K562 (cell line): Measurements from ENCODE around the gene DDAH2. TPM values are rescaled to one million over a fixed set of nuclear protein-coding genes. Genes with fewer than 3 reads are reported as not detected.

ENCODE experiments used
- ARHGAP35 ChIP-seq: fragments of 450-650 bp; IDR thresholded peaks from 2 replicates; pipeline ENCODE4 v1.6.1; 2018; ENCODE audit not compliant: partially characterized antibody
- ATF7 ChIP-seq: fragments of 450-650 bp; IDR thresholded peaks from 2 replicates; pipeline ENCODE4 v1.7.1; 2014; ENCODE audit warnings: mild to moderate bottlenecking, moderate library complexity
- EP300 ChIP-seq: IDR thresholded peaks from 2 replicates; pipeline ENCODE4 v1.6.1; 2012; ENCODE audit warnings: low read length, improper control_type of control experiment
- EZH2 ChIP-seq: IDR thresholded peaks from 2 replicates; pipeline ENCODE4 v1.6.1; 2012; ENCODE audit warnings: low read depth, mild to moderate bottlenecking, inconsistent platforms, low read length, borderline replicate concordance
- GABPB2 ChIP-seq: fragments of 250-450 bp; sonication (Bioruptor Pico); conservative IDR thresholded peaks from 2 replicates; pipeline ENCODE4 v1.5.1; 2021; ENCODE audit warnings: mild to moderate bottlenecking
- KAT2B ChIP-seq: IDR thresholded peaks from one replicate; pipeline ENCODE4 v1.6.1; 2012; ENCODE audit warnings: low read depth, mild to moderate bottlenecking, control low read depth, inconsistent platforms, low read length, moderate library complexity
- MAFK ChIP-seq: IDR thresholded peaks from 2 replicates; pipeline ENCODE4 v1.6.1; 2011; ENCODE audit warnings: low read length, improper control_type of control experiment
- NCOA1 ChIP-seq: fragments of 450-650 bp; IDR thresholded peaks from 2 replicates; pipeline ENCODE4 v1.6.1; 2016; ENCODE audit warnings: low read depth
- NR1H2 ChIP-seq: sonication (generic); formaldehyde crosslinking; IDR thresholded peaks from 2 replicates; pipeline ENCODE4 v1.4.0; 2020; ENCODE audit warnings: mild to moderate bottlenecking, missing genetic modification reagents
- ZNF143 ChIP-seq: sonication (generic); formaldehyde crosslinking; IDR thresholded peaks from 2 replicates; pipeline ENCODE4 v1.9.0; 2022; ENCODE audit warnings: mild to moderate bottlenecking, missing genetic modification reagents
- ZNF408 ChIP-seq: fragments of 250-450 bp; sonication (Bioruptor Pico); IDR thresholded peaks from 2 replicates; pipeline ENCODE4 v1.4.0; 2020; ENCODE audit warnings: low read depth, mild to moderate bottlenecking, moderate library complexity
- polyA plus RNA-seq, 8 experiments: library from polyadenylated mRNA; depleted of rRNA in 4 of 8; stranded (reverse) in 5 of 8; unstranded in 3 of 8; fragments of >200 nt; fragmentation: Nextera tagmentation in 2 of 8; fragmentation: Illumina TruSeq in 1 of 8; extraction: Ambion mirVana in 2 of 8; extraction: Trizol in 1 of 8; gene quantifications; 2 replicates each; pipeline versions ENCODE4 v1.2.1 to v1.2.3, GENCODE V29; 2011 to 2014; ENCODE audit warnings: inconsistent platforms in 1 of 8, missing spikeins in 1 of 8
- total RNA-seq, 7 experiments: library from RNA; depleted of rRNA in 6 of 7; stranded (reverse); fragments of >200 nt in 6 of 7; fragmentation: Illumina TruSeq in 2 of 7; extraction: Trizol in 2 of 7; gene quantifications; 2 replicates each; pipeline versions ENCODE4 v1.2.1 to v1.2.3, GENCODE V29; 2011 to 2021; ENCODE audit warnings: low replicate concordance in 1 of 7
- TF ChIP-seq, protein P1 (sequence below): fragments of 450-650 bp; IDR thresholded peaks from 2 replicates; pipeline ENCODE4 v1.6.1; 2014; ENCODE audit warnings: low read depth, mild to moderate bottlenecking, moderate library complexity, borderline replicate concordance
- TF ChIP-seq, protein P2 (sequence below): sonication (generic); formaldehyde crosslinking; IDR thresholded peaks from 2 replicates; pipeline ENCODE4 v1.8.0; 2023; ENCODE audit warnings: mild to moderate bottlenecking, missing genetic modification reagents
- TF ChIP-seq, protein P3 (sequence below): fragments of 450-650 bp; IDR thresholded peaks from 2 replicates; pipeline ENCODE4 v1.6.1; 2016; ENCODE audit warnings: low read depth
- TF ChIP-seq, protein P4 (sequence below): fragments of 450-650 bp; formaldehyde crosslinking; IDR thresholded peaks from 2 replicates; pipeline ENCODE4 v1.4.0; 2020; ENCODE audit warnings: mild to moderate bottlenecking, moderate library complexity

Gene DDAH2
- total and polyA plus RNA-seq, 9 of the 15 experiments (the other 6 are each of a cell fraction or from before 2014, with no cell fraction given): 1.8 to 45.4 (median 21.4) TPM

DNA sequence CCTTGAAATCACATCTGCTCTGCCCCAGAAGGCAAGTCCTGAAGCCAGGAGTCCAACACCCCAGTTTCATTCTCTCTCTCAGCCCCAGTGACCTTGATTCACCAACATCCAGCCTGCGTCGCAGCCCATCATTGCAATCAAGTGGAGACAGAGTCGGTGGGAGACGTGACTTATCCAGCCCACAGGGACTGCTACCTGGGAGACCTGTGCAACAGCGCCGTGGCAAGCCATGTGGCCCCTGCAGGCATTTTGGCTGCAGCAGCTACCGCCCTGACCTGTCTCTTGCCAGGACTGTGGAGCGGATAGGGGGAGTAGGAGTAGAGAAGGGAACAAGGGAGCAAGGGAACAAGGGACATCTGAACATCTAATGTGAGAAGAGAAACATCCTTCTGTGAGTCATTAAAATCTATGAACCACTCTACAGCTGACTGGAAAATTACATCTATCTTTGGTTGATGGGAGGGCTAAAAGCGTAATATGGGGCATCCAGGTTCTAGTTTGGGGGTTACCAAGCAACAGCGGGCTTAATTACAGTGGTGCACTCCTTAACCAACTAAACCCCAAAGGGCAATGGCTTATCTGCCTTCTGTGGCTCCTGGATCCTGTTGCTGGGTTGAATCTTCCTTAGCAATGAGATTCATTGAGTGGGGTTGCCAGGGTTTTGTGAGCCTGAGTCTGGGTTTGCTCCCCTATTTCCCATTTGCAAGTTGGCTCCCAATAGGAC is 11.4 kb downstream of the DDAH2 start (continued):
- TF ChIP-seq, protein P1, sequence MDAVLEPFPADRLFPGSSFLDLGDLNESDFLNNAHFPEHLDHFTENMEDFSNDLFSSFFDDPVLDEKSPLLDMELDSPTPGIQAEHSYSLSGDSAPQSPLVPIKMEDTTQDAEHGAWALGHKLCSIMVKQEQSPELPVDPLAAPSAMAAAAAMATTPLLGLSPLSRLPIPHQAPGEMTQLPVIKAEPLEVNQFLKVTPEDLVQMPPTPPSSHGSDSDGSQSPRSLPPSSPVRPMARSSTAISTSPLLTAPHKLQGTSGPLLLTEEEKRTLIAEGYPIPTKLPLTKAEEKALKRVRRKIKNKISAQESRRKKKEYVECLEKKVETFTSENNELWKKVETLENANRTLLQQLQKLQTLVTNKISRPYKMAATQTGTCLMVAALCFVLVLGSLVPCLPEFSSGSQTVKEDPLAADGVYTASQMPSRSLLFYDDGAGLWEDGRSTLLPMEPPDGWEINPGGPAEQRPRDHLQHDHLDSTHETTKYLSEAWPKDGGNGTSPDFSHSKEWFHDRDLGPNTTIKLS: no peak; the same call in 1 of the 2 replicates
- TF ChIP-seq, protein P2, sequence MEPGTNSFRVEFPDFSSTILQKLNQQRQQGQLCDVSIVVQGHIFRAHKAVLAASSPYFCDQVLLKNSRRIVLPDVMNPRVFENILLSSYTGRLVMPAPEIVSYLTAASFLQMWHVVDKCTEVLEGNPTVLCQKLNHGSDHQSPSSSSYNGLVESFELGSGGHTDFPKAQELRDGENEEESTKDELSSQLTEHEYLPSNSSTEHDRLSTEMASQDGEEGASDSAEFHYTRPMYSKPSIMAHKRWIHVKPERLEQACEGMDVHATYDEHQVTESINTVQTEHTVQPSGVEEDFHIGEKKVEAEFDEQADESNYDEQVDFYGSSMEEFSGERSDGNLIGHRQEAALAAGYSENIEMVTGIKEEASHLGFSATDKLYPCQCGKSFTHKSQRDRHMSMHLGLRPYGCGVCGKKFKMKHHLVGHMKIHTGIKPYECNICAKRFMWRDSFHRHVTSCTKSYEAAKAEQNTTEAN (CRISPR knock-in tag): no peak
- no peak for TF ChIP-seq KAT2B
- TF ChIP-seq ATF7: peak; percentile 23; the same call in 1 of the 2 replicates
- TF ChIP-seq, protein P3, sequence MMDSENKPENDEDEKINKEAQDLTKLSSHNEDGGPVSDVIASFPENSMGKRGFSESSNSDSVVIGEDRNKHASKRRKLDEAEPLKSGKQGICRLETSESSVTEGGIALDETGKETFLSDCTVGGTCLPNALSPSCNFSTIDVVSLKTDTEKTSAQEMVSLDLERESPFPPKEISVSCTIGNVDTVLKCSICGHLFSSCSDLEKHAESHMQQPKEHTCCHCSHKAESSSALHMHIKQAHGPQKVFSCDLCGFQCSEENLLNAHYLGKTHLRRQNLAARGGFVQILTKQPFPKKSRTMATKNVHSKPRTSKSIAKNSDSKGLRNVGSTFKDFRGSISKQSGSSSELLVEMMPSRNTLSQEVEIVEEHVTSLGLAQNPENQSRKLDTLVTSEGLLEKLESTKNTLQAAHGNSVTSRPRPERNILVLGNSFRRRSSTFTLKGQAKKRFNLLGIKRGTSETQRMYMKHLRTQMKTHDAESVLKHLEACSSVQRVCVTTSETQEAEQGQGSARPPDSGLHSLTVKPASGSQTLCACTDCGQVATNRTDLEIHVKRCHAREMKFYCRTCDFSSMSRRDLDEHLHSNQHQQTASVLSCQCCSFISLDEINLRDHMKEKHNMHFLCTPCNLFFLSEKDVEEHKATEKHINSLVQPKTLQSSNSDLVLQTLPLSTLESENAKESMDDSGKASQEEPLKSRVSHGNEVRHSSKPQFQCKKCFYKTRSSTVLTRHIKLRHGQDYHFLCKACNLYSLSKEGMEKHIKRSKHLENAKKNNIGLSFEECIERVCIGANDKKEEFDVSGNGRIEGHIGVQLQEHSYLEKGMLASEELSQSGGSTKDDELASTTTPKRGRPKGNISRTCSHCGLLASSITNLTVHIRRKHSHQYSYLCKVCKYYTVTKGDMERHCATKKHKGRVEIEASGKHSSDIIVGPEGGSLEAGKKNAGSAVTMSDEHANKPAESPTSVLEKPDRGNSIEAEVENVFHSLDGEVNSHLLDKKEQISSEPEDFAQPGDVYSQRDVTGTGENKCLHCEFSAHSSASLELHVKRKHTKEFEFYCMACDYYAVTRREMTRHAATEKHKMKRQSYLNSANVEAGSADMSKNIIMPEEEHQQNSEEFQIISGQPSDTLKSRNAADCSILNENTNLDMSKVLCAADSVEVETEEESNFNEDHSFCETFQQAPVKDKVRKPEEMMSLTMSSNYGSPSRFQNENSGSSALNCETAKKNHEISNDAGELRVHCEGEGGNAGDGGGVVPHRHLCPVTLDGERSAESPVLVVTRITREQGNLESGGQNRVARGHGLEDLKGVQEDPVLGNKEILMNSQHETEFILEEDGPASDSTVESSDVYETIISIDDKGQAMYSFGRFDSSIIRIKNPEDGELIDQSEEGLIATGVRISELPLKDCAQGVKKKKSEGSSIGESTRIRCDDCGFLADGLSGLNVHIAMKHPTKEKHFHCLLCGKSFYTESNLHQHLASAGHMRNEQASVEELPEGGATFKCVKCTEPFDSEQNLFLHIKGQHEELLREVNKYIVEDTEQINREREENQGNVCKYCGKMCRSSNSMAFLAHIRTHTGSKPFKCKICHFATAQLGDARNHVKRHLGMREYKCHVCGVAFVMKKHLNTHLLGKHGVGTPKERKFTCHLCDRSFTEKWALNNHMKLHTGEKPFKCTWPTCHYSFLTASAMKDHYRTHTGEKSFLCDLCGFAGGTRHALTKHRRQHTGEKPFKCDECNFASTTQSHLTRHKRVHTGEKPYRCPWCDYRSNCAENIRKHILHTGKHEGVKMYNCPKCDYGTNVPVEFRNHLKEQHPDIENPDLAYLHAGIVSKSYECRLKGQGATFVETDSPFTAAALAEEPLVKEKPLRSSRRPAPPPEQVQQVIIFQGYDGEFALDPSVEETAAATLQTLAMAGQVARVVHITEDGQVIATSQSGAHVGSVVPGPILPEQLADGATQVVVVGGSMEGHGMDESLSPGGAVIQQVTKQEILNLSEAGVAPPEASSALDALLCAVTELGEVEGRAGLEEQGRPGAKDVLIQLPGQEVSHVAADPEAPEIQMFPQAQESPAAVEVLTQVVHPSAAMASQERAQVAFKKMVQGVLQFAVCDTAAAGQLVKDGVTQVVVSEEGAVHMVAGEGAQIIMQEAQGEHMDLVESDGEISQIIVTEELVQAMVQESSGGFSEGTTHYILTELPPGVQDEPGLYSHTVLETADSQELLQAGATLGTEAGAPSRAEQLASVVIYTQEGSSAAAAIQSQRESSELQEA: no peak
- TF ChIP-seq ARHGAP35: no peak
- no peak for TF ChIP-seq EZH2
- no peak for TF ChIP-seq ZNF143
- no peak for TF ChIP-seq GABPB2 (CRISPR knock-in tag)
- no peak for TF ChIP-seq EP300
- TF ChIP-seq NR1H2 (CRISPR knock-in tag): no peak
- no peak for TF ChIP-seq NCOA1
- TF ChIP-seq, protein P4, sequence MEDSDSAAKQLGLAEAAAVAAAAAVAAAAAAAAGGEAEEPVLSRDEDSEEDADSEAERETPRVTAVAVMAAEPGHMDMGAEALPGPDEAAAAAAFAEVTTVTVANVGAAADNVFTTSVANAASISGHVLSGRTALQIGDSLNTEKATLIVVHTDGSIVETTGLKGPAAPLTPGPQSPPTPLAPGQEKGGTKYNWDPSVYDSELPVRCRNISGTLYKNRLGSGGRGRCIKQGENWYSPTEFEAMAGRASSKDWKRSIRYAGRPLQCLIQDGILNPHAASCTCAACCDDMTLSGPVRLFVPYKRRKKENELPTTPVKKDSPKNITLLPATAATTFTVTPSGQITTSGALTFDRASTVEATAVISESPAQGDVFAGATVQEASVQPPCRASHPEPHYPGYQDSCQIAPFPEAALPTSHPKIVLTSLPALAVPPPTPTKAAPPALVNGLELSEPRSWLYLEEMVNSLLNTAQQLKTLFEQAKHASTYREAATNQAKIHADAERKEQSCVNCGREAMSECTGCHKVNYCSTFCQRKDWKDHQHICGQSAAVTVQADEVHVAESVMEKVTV: no peak
- TF ChIP-seq MAFK: no peak
- TF ChIP-seq ZNF408 (CRISPR knock-in tag): no peak
